ENCODE measurements around the gene PRRG3.
"Not testable (repeated sequence)": the region's sequence is repeated elsewhere in the genome, so short reads cannot be mapped to it uniquely, and the experiment has no call there.

PRRG3 gene

GRCh38 chrX:151694661-151695582 is at the start of gene PRRG3:
Gene PRRG3 (plus strand): TSS chrX:151695458. CDS start chrX:151698815, 3,357 bp downstream.
- in situ Hi-C loops (cut with HindIII; ENCODE audit: low sequenced_read_pairs), result no loop called here

GRCh38 chrX:151675121-151675746 is 20.0 kb upstream of the PRRG3 start:
- in situ Hi-C loops (cut with HindIII; ENCODE audit: low sequenced_read_pairs), result no loop called here

- in situ Hi-C loops (cut with HindIII; ENCODE audit: low sequenced_read_pairs), result no loop called here
Observed at GRCh38 chrX:151676196-151676595, 19.1 kb upstream of the PRRG3 start.

GRCh38 chrX:151679798-151680402 is 15.4 kb upstream of the PRRG3 start:
- in situ Hi-C loops (cut with HindIII; ENCODE audit: low sequenced_read_pairs), result no loop called here

GRCh38 chrX:151680805-151681204 is 14.5 kb upstream of the PRRG3 start:
- in situ Hi-C loops (cut with HindIII; ENCODE audit: low sequenced_read_pairs), result no loop called here

GRCh38 chrX:151687635-151688034 is 7.6 kb upstream of the PRRG3 start:
- in situ Hi-C loops (cut with HindIII; ENCODE audit: low sequenced_read_pairs), result no loop called here

- in situ Hi-C loops (cut with HindIII; ENCODE audit: low sequenced_read_pairs), result no loop called here
Observed at GRCh38 chrX:151688695-151689094, 6.6 kb upstream of the PRRG3 start.

- in situ Hi-C loops (cut with HindIII; ENCODE audit: low sequenced_read_pairs), result no loop called here
Observed at GRCh38 chrX:151692825-151693224, 2.4 kb upstream of the PRRG3 start.

GRCh38 chrX:151694121-151694520 is 1.1 kb upstream of the PRRG3 start:
- in situ Hi-C loops (cut with HindIII; ENCODE audit: low sequenced_read_pairs), result no loop called here

- in situ Hi-C loops (cut with HindIII; ENCODE audit: low sequenced_read_pairs), result no loop called here
Observed at GRCh38 chrX:151695583-151696340, 504 bp downstream of the PRRG3 start.

GRCh38 chrX:151697082-151697481 is 1.8 kb downstream of the PRRG3 start:
- in situ Hi-C loops (cut with HindIII; ENCODE audit: low sequenced_read_pairs), result not testable (repeated sequence)

- in situ Hi-C loops (cut with HindIII; ENCODE audit: low sequenced_read_pairs), result no loop called here
Observed at GRCh38 chrX:151697522-151697921, 2.3 kb downstream of the PRRG3 start.

- in situ Hi-C loops (cut with HindIII; ENCODE audit: low sequenced_read_pairs), result no loop called here
Observed at GRCh38 chrX:151698485-151698884, 3.2 kb downstream of the PRRG3 start.

- in situ Hi-C loops (cut with HindIII; ENCODE audit: low sequenced_read_pairs), result no loop called here
Observed at GRCh38 chrX:151699746-151700145, 4.5 kb downstream of the PRRG3 start.

- in situ Hi-C loops (cut with HindIII; ENCODE audit: low sequenced_read_pairs), result no loop called here
Observed at GRCh38 chrX:151700581-151700980, 5.3 kb downstream of the PRRG3 start.

GRCh38 chrX:151701071-151701470 is 5.8 kb downstream of the PRRG3 start:
- in situ Hi-C loops (cut with HindIII; ENCODE audit: low sequenced_read_pairs), result no loop called here

GRCh38 chrX:151701531-151701930 is 6.3 kb downstream of the PRRG3 start:
- in situ Hi-C loops (cut with HindIII; ENCODE audit: low sequenced_read_pairs), result no loop called here

GRCh38 chrX:151702026-151702714 is 6.9 kb downstream of the PRRG3 start:
- in situ Hi-C loops (cut with HindIII; ENCODE audit: low sequenced_read_pairs), result no loop called here

GRCh38 chrX:151702741-151703340 is 7.6 kb downstream of the PRRG3 start:
- in situ Hi-C loops (cut with HindIII; ENCODE audit: low sequenced_read_pairs), result no loop called here

GRCh38 chrX:151703487-151703886 is 8.2 kb downstream of the PRRG3 start:
- in situ Hi-C loops (cut with HindIII; ENCODE audit: low sequenced_read_pairs), result no loop called here

Data from DLD1 (cell line).